A549 treated with GW870086 at 1 μM for 4 hours (cell line): ENCODE measurements around the gene AKAP12. TPM values are rescaled to one million over a fixed set of nuclear protein-coding genes. Genes with fewer than 3 reads are reported as not detected.

Experiments
- total RNA-seq: library from RNA; stranded (reverse); fragments of 200-300 nt; extraction: Qiagen RNA extraction; gene quantifications from 5 replicates; pipeline ENCODE4 v1.2.3, GENCODE V29; 2022; ENCODE audit warnings: low read depth

Gene AKAP12
- total RNA-seq, result 92.5 to 148 TPM (median 143 TPM) in 5 replicates

GRCh38 chr6:151239603-151240035, at the start of gene AKAP12:
Gene AKAP12 (plus strand): TSS chr6:151239967. CDS start chr6:151240563, 596 bp downstream.

GRCh38 chr6:151391471-151392413, 152.0 kb downstream of the AKAP12 start, which contains the start of gene ZBTB2:
Gene ZBTB2 (minus strand): TSS chr6:151391559. CDS start chr6:151373637, 17,922 bp downstream.

Other genes with a start within 250 kb of the AKAP12 start
- 12.2 to 15.8 TPM (median 14.8 TPM) in 5 replicates for gene ZBTB2, start 151.6 kb downstream of the AKAP12 start, total RNA-seq
- 13.9 to 14.2 TPM (median 13.9 TPM) in 5 replicates for gene RMND1, start 212.2 kb downstream of the AKAP12 start, total RNA-seq